NCI-H1436 (cell line): ENCODE measurements around the gene SYCP2L.
"Not testable (repeated sequence)": the region's sequence is repeated elsewhere in the genome, so short reads cannot be mapped to it uniquely, and the experiment has no call there.

Experiments
- DNase-seq: peaks from one replicate; lab custom pipeline; 2025; lab: John Stamatoyannopoulos, UW

SYCP2L gene

DNA sequence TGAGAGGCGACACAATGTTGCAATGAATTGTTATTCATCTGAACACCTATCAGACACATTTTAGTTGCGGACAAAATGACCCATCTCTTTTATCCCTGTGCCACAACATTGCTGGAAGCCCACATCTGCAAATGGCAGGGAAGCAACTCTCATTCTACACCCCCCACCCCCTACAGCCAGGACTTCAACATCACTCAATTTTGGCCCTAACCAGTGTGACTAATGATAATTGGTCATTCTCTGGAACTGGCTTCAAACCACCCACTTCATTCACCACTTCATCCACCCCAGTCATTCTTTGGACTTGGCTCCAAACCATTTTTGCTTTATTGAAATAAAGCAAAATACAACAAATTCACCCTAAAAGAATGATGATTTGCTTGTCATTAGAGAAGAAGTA is 6.5 kb upstream of the SYCP2L start:
- no peak for DNase-seq

DNA sequence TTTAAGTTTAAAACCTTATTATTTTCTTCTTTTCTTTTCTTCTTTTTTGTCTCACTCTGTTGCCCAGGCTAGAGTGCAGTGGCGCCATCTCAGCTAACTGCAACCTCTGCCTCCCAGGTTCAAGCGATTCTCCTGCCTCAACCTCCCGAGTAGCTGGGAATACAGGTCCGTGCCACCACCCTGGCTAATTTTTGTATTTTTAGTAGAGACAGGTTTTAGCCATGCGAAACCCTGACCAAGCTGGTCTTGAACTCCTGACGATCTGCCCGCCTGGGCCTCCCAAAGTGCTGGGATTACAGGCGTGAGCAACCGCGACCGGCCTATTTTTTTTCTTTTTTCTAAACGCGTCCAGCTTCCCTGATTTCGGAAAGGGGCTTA is 4.6 kb upstream of the SYCP2L start:
- DNase-seq: not testable (repeated sequence)

DNA sequence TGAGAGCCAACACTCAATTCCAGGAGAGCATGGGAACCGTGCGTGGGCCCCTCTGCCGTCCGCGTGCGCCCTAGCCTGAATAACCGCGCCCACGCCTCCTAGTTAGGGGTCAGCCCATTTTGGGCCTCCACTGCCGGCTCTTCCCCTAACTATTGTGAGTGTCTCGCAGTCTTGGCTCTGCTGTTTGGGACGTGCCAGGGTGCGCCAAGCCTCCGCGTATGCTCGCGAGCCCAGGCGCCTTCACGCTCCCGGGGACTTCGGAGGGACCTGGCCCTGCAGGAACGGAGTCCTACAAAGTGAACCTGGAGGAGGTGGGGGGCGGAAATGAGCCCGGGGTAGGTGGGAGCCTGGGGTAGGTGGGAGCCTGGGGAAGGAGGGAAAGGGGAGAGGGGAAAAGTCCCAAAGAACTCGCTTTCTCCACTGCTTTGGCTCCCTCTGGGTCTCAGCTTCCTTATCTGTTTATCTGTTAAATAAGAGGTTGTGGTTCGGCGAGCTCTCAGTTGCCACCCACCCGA is 4.1 kb upstream of the SYCP2L start:
- no peak for DNase-seq

DNA sequence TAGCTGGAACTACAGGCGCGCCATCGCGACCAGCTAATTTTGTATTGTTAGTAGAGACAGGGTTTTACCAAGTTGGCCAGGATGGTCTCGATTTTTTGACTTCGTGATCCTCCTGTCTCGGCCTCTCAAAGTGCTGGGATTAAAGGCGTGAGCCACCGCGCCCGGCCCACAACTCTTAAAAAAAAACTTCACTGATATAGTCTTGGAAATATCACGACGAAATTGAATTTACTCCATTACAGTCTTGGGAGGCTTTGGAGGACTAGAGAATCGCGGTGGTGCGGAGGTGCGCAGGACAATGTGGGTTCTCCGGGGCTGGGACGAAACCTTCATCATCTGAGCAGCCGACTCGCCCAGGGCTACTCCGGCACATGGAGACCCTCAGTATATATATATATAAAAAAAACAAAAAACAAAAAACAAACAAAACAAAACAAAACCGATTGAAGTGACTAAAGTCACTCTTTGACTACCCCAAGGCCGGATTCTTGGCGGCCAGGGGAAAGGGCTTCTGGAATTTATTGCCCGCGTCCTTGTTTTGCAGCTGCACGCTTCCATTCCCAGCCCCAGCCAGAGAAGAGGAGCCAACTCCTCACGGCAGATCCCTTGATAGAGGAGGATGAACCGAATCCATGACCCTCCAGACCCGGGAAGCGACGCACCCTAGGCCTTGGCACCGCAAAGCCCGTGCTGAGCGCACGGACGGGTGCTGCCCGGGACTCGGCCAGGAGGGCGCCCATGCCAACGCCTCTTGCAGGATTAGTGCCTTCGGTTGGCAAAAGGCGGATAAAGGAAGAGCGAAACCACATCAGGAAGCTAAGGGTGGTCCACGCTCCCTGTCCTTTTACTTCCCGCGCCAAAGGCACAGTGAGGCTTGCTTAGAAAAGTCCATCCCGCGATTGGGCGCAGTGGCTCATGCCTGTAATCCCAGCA is 3.3 kb upstream of the SYCP2L start:
- DNase-seq: no peak

DNA sequence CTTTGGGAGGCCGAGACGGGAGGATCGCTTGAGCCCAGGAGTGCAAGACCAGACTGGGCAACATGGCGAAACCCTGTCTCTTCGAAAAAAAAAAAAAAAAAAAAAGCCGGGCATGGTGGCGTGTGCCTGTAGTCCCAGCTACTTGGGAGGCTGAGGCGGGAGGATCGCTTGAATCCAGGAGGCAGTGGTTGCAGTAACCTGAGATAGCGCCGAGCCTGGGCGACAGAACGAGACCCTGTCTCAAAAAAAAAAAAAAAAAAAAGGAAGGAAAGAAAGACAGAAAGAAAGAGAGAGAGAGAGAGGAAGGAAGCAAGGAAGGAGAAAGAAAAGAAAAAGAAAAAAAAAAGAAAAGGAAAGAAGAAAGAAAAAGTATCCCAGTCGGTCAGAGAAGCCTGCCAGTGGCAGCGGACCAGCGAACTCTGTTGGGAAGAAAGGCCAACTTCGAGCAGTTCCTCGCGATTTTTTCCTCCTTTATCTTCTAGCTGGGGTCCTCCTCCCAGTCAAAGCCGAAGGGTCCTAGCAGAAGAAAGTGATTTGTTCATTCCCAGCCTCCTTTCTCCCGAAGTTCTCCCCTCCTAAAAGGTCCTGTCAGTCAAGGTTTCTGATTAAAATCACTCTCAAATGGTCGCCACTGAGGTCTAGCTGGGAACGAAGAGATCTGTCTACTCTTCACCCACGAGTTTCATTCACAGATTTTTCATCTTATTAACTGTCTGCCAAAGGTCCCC is 2.4 kb upstream of the SYCP2L start:
- no peak for DNase-seq

DNA sequence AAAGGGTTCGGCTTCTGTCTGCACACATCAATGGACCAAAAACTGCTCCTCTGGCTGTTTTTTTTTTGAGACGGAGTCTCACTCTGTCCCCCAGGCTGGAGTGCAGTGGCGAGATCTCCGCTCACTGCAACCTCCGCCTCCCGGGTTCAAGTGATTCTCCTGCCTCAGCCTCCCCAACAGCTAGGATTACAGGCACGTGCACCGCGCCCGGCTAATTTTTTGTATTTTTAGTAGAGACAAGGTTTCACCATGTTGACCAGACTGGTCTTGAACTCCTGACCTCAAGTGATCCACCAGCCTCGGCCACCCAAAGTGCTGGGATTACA is 524 bp upstream of the SYCP2L start:
- DNase-seq: not testable (repeated sequence)

DNA sequence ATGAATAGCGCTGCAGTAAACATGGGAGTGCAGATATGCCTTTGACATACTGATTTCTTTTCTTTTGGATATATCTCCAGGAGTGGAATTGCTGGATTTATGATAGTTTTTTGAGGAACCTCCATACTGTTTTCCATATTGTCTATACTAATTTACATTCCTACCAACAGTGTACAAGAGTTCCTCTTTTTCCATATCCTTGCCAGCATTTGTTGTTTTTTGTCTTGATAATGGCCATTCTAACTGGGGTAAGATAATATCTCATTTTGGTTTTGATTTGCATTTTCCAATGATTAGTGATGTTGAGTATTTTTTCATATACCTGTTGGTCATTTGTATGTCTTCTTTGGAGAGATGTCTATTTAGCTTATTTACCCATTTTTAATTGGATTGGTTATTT is 3.3 kb downstream of the SYCP2L start:
- DNase-seq: no peak

DNA sequence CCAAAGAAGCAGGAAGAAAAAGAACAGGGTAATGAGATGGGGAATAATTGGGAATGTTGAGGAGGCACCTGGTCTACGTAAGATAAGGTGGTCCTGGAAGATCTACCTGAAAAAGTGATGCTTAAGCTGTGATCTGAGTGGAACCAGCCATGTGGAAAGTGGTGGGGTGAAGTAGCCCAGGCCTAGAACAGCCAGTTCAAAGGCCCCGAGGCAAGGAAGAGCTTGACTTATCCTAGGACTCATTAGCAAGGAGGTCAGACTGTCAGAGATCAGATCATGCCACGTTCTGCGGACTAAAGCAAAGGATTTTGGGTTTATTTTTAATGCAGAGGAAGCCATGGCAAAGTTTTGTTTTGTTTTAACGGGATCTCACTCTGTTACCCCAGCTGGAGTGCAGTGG is 5.1 kb downstream of the SYCP2L start:
- no peak for DNase-seq

DNA sequence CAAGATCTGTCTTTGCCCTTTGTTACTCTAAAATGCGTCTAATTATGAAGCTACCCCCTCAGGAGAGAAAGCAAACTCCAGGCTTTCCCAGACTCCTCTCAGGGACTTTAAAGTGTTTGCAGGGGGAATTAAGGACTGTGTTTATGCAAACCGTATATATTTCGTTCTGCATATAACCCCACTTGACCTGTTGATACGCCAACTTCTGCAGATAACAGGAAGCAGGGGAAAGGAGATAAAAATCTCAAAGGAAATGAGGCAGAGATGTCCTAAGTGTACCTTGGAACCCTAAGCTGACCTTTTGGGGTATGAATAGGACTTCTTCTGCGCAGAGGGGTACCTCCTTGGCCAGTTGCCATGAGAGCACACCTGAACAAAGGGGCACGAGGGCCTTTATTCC is 8.1 kb downstream of the SYCP2L start:
- DNase-seq: no peak

DNA sequence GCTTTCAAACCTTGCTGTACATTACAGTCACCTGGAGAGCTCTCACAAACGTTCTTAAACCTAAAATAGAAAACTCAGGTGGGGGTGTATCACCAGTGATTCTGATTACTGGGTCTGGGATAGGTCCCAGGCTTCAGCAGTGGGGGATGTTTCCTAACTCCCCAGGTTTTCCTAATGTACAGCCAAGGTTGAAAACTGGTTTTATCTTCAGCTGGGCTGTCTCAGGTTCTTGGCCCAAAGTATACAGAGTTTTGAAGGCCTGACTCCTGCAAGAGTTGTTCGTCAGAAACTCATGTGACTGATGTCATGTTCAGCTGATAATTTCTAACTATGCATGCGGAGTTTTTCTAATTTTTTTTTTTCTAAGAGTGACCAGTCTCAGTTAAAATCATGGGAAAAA is 9.8 kb downstream of the SYCP2L start:
- no peak for DNase-seq

DNA sequence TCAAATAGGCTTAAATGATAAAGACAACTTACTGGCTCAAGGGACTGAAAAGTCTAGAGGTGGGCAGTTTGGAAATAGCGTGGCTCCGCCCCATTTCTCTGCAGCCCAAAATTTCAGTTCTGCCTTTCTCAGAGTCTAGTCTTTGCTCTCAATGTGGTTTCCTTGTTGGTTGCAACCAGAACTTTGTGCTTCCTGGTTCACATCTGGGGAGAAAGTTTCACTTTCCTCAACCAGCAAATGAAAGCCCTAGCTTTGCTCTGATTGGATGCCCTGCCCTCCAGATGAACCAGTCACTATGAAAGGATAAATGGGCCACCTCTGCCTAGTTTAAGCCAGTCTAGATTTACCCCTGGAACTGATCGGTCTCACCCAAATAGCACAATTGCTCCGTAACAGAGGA is 14.9 kb downstream of the SYCP2L start:
- DNase-seq: no peak

DNA sequence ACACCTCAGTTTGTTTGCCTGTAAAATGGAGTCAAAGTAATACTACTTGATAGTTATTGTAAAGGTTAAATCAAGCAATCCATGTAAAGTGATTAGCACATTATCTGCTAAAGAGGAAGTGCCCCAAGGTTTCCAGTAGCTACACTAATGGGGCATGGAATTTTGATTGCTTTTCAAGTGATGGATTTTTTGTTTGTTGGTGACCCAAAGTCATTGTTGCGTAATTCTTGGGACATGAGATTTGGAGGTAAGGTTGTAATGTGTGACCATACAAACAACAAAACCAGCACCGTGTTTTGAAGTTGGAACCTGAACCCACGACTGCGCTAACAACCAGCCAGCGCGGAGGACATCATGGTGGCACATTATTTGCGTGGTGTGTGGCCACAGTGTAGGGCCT is 17.2 kb downstream of the SYCP2L start:
- no peak for DNase-seq

DNA sequence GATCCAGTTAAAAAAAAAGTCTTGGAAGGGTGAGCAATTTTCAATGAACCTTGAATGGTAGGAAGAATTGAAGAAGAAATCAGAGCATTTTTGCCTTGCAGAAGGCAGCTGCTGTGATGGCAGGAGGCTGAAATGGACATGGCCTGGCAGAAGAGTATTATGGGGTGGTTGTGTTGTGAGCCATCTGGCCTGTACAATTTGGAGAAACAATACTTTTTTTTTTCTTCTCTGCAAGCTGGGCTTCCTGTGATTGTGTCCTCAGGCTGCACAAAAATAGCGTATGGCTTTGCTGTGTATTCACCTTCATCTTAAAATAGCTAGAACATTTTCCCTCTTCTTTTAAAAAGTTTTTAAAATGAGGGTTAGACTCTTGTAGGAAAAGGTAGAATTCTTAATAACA is 21.4 kb downstream of the SYCP2L start:
- no peak for DNase-seq

DNA sequence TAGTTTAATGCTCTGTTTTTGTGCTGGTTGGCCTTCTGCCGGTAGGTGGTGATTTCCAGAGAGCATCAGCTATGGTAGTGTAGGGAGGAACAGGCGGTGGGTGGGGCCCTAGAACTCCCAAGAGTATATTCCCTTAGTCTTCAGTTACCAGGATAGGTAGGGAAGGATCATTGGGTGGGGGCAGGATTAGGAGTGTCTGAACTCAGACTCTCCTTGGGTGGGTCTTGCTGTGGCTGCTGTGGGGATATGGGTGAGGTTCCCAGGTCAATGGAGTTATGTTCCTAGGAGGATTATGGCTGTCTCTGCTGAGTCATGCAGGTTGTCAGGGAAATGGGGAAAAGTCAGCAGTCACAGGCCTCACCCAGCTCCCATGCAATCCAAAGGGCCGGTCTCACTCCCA is 32.7 kb downstream of the SYCP2L start:
- not testable (repeated sequence) for DNase-seq

DNA sequence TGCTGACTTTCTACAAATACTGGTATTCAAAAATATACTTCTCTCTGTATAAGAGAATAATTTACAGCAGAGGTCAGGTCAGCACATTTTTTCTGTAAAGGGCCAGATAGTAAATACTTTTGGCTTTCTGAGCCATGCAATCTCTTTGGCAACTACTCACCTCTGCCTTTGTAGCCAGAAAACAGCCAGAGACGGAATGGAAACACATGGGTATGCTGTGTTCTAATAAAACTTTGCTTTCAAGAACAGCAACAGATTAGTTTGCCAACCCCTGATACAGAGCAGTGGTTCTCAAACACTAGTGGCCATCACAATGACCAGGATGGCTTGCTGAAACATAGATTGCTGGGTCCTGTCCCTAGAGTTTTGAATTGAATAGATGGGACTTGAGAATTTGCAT is 46.3 kb downstream of the SYCP2L start:
- DNase-seq: no peak

DNA sequence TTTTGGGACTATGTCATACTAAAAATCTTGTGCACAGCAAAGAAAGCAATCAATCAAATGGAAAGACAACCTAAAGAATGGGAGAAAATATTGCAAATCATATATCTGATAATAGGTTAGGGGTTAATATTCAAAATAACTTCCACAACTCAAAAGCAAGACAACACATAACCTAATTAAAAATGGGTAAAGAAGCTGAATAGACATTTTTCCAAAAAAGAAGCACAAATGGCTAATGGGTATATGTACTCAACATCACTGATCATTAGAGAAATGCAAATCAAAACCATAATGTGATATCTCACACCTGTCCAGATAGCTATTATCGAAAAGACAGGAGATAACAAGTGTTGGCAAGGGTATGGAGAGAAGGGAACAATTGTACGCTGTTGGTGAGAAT is 53.0 kb downstream of the SYCP2L start:
- DNase-seq: no peak

DNA sequence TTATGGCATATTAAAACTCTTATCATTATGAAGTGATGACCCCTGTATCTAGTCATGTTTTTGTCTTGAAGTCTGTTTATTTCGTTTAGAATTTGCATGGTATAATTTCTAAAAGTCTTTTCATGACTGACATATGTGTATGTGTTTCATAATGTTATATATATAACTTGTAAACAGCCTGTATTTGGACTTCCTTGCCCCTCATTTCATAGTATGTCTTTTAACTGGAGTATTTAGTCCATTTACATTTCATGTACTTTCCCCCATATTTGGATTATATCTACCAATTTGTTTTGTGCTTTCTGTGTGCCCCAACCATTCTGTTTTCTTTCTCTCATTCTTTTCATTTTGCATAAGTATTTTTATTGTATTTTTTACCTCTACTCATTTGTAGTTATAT is 59.0 kb downstream of the SYCP2L start:
- no peak for DNase-seq

DNA sequence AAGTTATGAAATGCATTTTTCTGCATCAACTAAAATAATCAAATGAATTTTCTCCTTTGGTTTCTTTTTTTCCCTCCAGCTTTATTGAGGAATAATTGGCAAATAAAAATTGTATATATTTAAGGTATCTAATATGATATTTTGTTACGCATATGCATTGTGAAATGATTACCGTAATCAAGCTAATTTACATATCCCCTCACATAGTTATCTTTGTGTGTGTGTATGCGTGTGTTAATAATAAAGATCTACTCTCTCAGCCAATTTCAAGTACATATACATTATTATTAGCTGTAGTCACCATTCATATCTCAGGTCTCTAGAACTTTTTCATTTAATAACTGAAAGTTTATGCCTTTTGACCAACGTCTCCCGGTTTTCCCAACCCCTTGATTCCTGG is 61.1 kb downstream of the SYCP2L start:
- DNase-seq: no peak

DNA sequence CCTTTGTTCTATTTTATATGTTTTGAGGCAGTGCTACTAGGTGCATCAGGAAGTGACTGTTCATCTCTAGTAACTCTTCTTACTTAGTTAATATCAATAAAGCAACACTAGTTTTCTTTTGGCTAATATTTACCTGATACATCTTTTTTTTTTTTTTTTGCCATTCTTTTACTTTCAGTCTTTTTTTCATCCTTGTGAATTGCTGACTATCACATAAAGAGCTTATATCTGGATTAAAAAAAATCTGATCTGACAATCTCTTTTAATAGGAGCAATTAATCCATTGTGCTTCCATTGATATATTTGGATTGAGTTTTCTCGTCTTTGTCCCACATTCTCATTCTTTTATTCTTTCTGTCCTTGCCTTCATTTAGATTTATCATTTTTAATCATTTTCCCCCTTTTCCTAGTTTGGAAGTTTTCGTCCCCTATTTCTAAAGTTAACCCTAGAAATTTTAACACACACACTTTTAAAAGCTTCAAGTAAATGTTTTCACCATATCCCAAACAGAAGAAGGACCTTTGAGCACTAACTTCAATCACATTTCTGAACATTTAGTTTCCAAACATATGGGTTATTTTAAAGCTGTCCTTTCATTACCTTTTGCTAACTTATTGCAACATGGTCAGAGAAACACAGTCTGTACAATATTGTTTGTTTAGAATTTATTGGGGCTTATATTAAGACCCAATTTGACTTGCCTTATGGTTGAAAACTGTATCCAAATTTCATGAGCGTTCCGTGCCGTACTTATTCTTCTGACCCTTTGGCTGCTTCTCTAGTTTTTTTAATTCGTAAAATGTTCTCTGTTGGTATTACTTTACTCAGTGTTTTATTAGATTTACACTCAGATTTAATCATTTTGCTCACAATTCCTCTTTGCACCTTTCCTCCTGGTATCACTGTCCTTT is 63.0 kb downstream of the SYCP2L start:
- DNase-seq: no peak

DNA sequence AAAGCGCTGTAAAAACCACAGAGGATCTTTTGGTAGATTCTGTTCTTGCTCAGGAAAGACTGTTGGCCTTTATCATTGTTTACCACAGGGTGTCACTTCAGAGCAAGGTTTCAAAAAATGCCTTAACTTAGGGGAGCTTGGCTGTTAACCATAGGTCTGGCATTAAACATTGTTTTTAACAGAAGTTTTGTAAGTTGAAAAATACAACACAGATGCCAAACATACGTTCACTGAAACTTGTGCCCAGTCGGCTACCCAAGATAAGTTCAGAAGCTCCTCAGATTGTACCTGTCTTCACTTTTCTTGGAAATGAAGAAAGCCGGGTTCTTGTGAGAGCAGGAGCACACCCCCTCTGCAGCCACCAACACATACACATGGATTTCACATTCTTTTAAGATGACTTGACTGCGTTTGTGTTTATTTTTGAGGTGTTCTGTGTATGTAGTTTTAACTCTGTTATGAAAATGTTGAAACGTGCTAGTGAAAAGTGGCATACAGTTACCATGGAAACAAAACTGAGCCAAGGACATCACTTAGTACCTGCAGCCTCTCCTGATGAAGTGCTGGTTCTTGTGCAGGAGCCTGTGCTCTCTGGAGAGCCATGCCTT is 64.9 kb downstream of the SYCP2L start:
- no peak for DNase-seq

DNA sequence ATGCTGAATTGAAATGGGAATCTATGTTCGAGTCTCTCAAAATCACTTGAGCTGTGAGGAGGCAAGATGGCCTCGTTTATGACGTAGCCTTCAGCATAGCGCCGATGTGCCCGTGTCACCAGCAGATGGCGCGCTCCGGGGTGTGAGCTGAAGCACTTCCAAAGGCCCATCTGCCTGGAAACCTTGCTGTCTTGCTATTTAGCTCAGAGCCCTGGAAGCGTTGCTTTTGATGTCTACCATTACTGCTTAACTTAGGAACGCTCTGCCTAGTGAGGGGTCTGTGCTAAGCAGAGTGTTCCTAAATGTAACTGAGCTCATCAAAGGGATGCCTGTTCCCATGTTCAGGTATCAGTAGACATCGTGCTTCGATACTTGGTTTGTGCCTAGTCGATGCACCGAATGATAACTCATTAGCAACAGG is 67.7 kb downstream of the SYCP2L start:
- DNase-seq: peak; percentile 43

DNA sequence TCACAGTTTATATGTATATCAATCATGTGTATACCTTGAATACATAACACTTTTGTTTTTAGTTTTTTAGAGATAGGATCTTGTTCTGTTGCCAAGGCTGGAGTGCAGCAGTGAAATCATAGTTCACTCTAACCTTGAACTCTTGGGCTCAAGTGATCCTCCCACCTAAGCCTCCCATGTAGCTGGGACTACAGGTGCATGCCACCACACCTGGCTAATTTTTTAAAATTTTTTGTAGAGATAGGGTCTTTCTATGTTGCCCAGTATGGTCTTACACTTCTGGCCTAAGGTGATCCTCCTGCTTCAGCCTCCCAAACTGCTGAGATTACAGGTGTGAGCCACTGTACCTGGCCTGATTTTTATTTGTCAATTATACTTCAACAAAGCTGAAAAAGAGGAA is 69.9 kb downstream of the SYCP2L start:
- no peak for DNase-seq
